Measurements from ENCODE around the gene MAP1A.
"Not testable (repeated sequence)": the region's sequence is repeated elsewhere in the genome, so short reads cannot be mapped to it uniquely, and the experiment has no call there.

The MAP1A gene

GRCh38 chr15:43529587-43530345 lies 12.4 kb downstream of the MAP1A start:
- DNase-seq (ENCODE audit: low read depth) = no peak

- no peak for DNase-seq (ENCODE audit: low read depth)
Observed at GRCh38 chr15:43531018-43531670, 13.7 kb downstream of the MAP1A start.

GRCh38 chr15:43532826-43533225 lies 15.4 kb downstream of the MAP1A start:
- DNase-seq (ENCODE audit: low read depth) = not testable (repeated sequence)

- DNase-seq (ENCODE audit: low read depth) = no peak
Observed at GRCh38 chr15:43534897-43535296, 17.5 kb downstream of the MAP1A start.

- DNase-seq (ENCODE audit: low read depth) = no peak
Observed at GRCh38 chr15:43538091-43538490, 20.7 kb downstream of the MAP1A start.

GRCh38 chr15:43541785-43542184 lies 24.4 kb downstream of the MAP1A start:
- no peak for DNase-seq (ENCODE audit: low read depth)

- DNase-seq (ENCODE audit: low read depth) = no peak
Observed at GRCh38 chr15:43544266-43544665, 26.9 kb downstream of the MAP1A start.

GRCh38 chr15:43545426-43545825 lies 28.0 kb downstream of the MAP1A start:
- no peak for DNase-seq (ENCODE audit: low read depth)

GRCh38 chr15:43547539-43547938 lies 30.1 kb downstream of the MAP1A start:
- no peak for DNase-seq (ENCODE audit: low read depth)

GRCh38 chr15:43550527-43551363 lies 33.3 kb downstream of the MAP1A start:
- DNase-seq (ENCODE audit: low read depth) = no peak

GRCh38 chr15:43552256-43552655 lies 34.8 kb downstream of the MAP1A start:
- DNase-seq (ENCODE audit: low read depth) = no peak

- no peak for DNase-seq (ENCODE audit: low read depth)
Observed at GRCh38 chr15:43552986-43553385, 35.6 kb downstream of the MAP1A start.

GRCh38 chr15:43562753-43563152 lies 45.3 kb downstream of the MAP1A start:
- not testable (repeated sequence) for DNase-seq (ENCODE audit: low read depth)

GRCh38 chr15:43563793-43564192 lies 46.4 kb downstream of the MAP1A start:
- DNase-seq (ENCODE audit: low read depth) = not testable (repeated sequence)

GRCh38 chr15:43566615-43567014 lies 49.2 kb downstream of the MAP1A start:
- DNase-seq (ENCODE audit: low read depth) = not testable (repeated sequence)

GRCh38 chr15:43574607-43575006 lies 57.2 kb downstream of the MAP1A start:
- DNase-seq (ENCODE audit: low read depth) = not testable (repeated sequence)
